WTC11 (cell line): ENCODE measurements around the gene CHRM2.

Source experiments
- CTCF ChIP-seq: fragments of 200-600 bp; IDR thresholded peaks from 2 replicates; pipeline ENCODE4 v1.8.0; 2022; ENCODE audit warnings: antibody characterized with exemption
- HMGA2 ChIP-seq: fragments of 250-450 bp; sonication (Bioruptor Pico); IDR thresholded peaks from 2 replicates; pipeline ENCODE4 v1.4.0; 2021; ENCODE audit warnings: mild to moderate bottlenecking, moderate library complexity
- MAX ChIP-seq: sonication (generic); formaldehyde crosslinking; IDR thresholded peaks from 2 replicates; pipeline ENCODE4 v1.8.0; 2022; ENCODE audit warnings: mild to moderate bottlenecking, missing genetic modification reagents
- ZNF232 ChIP-seq: sonication (generic); formaldehyde crosslinking; IDR thresholded peaks from 2 replicates; pipeline ENCODE4 v1.8.0; 2022; ENCODE audit warnings: mild to moderate bottlenecking, missing genetic modification reagents
- ZSCAN18 ChIP-seq: fragments of 250-450 bp; sonication (Bioruptor Pico); IDR thresholded peaks from 2 replicates; pipeline ENCODE4 v2.1.2; 2022; ENCODE audit warnings: mild to moderate bottlenecking, moderate library complexity
- TF ChIP-seq, protein P1 (sequence below): sonication (generic); formaldehyde crosslinking; IDR thresholded peaks from 2 replicates; pipeline ENCODE4 v1.8.1; 2023; ENCODE audit warnings: mild to moderate bottlenecking, missing genetic modification reagents, moderate library complexity

GRCh38 chr7:136956232-136956631 is 87.8 kb downstream of the CHRM2 start:
- TF ChIP-seq CTCF (no peak), ZNF232 (CRISPR knock-in tag) (no peak), ZSCAN18 (CRISPR knock-in tag) (no peak), MAX (CRISPR knock-in tag) (no peak), HMGA2 (no peak)
- TF ChIP-seq, protein P1, sequence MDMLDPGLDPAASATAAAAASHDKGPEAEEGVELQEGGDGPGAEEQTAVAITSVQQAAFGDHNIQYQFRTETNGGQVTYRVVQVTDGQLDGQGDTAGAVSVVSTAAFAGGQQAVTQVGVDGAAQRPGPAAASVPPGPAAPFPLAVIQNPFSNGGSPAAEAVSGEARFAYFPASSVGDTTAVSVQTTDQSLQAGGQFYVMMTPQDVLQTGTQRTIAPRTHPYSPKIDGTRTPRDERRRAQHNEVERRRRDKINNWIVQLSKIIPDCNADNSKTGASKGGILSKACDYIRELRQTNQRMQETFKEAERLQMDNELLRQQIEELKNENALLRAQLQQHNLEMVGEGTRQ (CRISPR knock-in tag): no peak
